ENCODE measurements around the gene SERPINB10. TPM values are rescaled to one million over a fixed set of nuclear protein-coding genes. Genes with fewer than 3 reads are reported as not detected.

SERPINB10 gene
- not detected for polyA plus RNA-seq

- no peaks in the 10 kb centered on the region for H3K4me1 Mint-ChIP-seq
- H3K27me3 Mint-ChIP-seq (ENCODE audit: low read depth in 3 of 3), result peaks cover 0 to 4% (median 0%) of the 10 kb centered on the region in 3 donors
- H3K36me3 Mint-ChIP-seq, result no peaks in the 10 kb centered on the region
- no peak within 1 kb of the TSS for H3K27ac Mint-ChIP-seq
- no peak within 1 kb of the TSS for H3K4me3 Mint-ChIP-seq
- no peak for DNase-seq
- peaks cover 0 to 8% (median 0%) of the 10 kb centered on the region in 6 donors for H3K9me3 Mint-ChIP-seq
These were observed at the start of gene SERPINB10 for GRCh38 chr18:63907664-63908063. SERPINB10 (plus strand) TSS chr18:63907958; CDS start chr18:63915511, 7,553 bp downstream.

DNA sequence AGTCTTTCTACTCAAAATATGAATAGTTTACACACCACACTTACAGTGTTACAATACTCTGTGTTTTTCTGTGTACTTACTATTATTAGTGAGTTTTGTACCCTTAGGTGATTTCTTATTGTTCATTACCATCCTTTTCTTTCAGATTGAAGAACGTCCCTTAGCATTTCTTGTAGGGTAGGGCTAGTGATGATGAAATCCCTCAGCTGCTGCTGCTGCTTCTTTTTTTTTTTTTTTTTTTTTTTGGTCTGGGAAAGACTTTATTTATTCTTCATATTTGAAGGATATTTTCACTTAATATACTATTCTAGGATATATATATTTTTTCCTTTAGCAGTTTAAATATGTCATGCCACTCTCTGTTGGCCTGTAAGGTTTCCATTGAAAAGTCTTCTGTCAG lies 49.3 kb upstream of the SERPINB10 start:
- Mint-ChIP-seq H3K27me3 (ENCODE audit: low read depth in 3 of 3) (peaks cover 3 to 6% (median 4%) of the 10 kb centered on the region in 3 donors), H3K9me3 (peaks cover 0 to 2% (median 0%) of the 10 kb centered on the region in 6 donors), H3K36me3 (no peaks in the 10 kb centered on the region), H3K4me3 (no peak overlapping the region), H3K4me1 (no peaks in the 10 kb centered on the region), H3K27ac (no peak overlapping the region)
- DNase-seq, result no peak

- Mint-ChIP-seq H3K36me3 (no peaks in the 10 kb centered on the region), H3K4me1 (no peaks in the 10 kb centered on the region), H3K27ac (no peak overlapping the region), H3K9me3 (peaks cover 0 to 2% (median 0%) of the 10 kb centered on the region in 6 donors), H3K27me3 (ENCODE audit: low read depth in 3 of 3) (peaks cover 3 to 6% (median 4%) of the 10 kb centered on the region in 3 donors), H3K4me3 (no peak overlapping the region)
- no peak for DNase-seq
These were observed 47.8 kb upstream of the SERPINB10 start for GRCh38 chr18:63859781-63860475.

DNA sequence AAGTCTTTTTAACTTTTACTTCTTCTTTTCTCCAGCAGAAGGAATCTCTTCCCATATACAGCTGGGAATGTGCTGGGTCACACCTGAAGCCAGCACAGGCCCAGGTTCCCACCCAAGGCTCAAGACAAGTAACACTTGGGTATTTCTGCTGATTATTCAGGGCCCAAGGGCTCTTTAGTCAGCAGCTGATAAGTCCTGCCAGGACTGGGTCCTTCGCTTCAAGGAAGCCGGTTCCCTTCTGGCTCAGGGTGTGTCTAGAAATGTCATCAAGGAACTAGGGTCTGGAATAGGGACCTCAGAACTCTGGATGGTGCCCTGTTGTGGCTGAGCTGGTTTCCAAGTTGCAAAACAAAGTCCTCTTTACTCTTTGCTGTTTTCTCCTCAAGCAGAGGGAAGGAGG lies 47.2 kb upstream of the SERPINB10 start:
- no peaks in the 10 kb centered on the region for H3K4me1 Mint-ChIP-seq
- H3K9me3 Mint-ChIP-seq, result peaks cover 0 to 2% (median 0%) of the 10 kb centered on the region in 6 donors
- peaks cover 3 to 6% (median 4%) of the 10 kb centered on the region in 3 donors for H3K27me3 Mint-ChIP-seq (ENCODE audit: low read depth in 3 of 3)
- no peaks in the 10 kb centered on the region for H3K36me3 Mint-ChIP-seq
- H3K27ac Mint-ChIP-seq, result no peak overlapping the region
- no peak for DNase-seq
- H3K4me3 Mint-ChIP-seq, result no peak overlapping the region

GRCh38 chr18:63867368-63868125 lies 40.2 kb upstream of the SERPINB10 start:
- H3K27me3 Mint-ChIP-seq (ENCODE audit: low read depth in 3 of 3), result peaks cover 0 to 10% (median 3%) of the 10 kb centered on the region in 3 donors
- no peaks in the 10 kb centered on the region for H3K9me3 Mint-ChIP-seq
- no peaks in the 10 kb centered on the region for H3K36me3 Mint-ChIP-seq
- H3K4me3 Mint-ChIP-seq, result no peak overlapping the region
- no peak overlapping the region for H3K27ac Mint-ChIP-seq
- no peaks in the 10 kb centered on the region for H3K4me1 Mint-ChIP-seq
- DNase-seq, result no peak

GRCh38 chr18:63868546-63868945 lies 39.2 kb upstream of the SERPINB10 start:
- Mint-ChIP-seq H3K27ac (no peak overlapping the region), H3K4me1 (no peaks in the 10 kb centered on the region), H3K27me3 (ENCODE audit: low read depth in 3 of 3) (peaks cover 0 to 10% (median 3%) of the 10 kb centered on the region in 3 donors), H3K36me3 (no peaks in the 10 kb centered on the region), H3K4me3 (no peak overlapping the region), H3K9me3 (no peaks in the 10 kb centered on the region)
- DNase-seq, result no peak

DNA sequence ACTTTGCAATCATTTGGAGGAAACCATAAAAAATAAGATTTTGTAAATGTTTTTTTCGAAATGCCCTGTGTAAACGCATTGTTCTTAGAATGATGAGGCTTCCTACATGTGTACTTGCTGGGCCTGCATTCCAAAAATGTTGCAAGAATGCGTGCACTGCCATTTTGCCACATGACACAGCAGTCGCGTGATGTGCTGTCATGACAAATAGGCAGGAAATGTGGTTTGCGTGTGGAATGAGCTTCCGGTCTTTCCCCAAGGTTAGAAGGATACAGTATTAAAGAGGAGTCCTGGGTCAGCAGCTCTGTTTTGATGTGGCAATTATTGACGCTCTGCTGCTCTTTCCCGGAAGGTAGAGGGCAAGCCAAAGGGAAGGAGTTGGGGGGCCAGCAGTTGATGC lies 38.4 kb upstream of the SERPINB10 start:
- Mint-ChIP-seq H3K4me3 (no peak overlapping the region), H3K4me1 (no peaks in the 10 kb centered on the region), H3K27ac (no peak overlapping the region), H3K36me3 (no peaks in the 10 kb centered on the region), H3K27me3 (ENCODE audit: low read depth in 3 of 3) (peaks cover 0 to 10% (median 3%) of the 10 kb centered on the region in 3 donors), H3K9me3 (no peaks in the 10 kb centered on the region)
- no peak for DNase-seq

- Mint-ChIP-seq H3K9me3 (no peaks in the 10 kb centered on the region), H3K27ac (no peak overlapping the region), H3K27me3 (ENCODE audit: low read depth in 3 of 3) (peaks cover 0 to 10% (median 3%) of the 10 kb centered on the region in 3 donors), H3K36me3 (no peaks in the 10 kb centered on the region), H3K4me1 (no peaks in the 10 kb centered on the region), H3K4me3 (no peak overlapping the region)
- no peak for DNase-seq
These were observed 37.9 kb upstream of the SERPINB10 start for GRCh38 chr18:63869851-63870250.

GRCh38 chr18:63871836-63872235 lies 35.9 kb upstream of the SERPINB10 start:
- H3K4me3 Mint-ChIP-seq, result no peak overlapping the region
- no peaks in the 10 kb centered on the region for H3K36me3 Mint-ChIP-seq
- H3K4me1 Mint-ChIP-seq, result no peaks in the 10 kb centered on the region
- peaks cover 0 to 2% (median 0%) of the 10 kb centered on the region in 6 donors for H3K9me3 Mint-ChIP-seq
- peaks cover 0 to 10% (median 3%) of the 10 kb centered on the region in 3 donors for H3K27me3 Mint-ChIP-seq (ENCODE audit: low read depth in 3 of 3)
- DNase-seq, result no peak
- H3K27ac Mint-ChIP-seq, result no peak overlapping the region

GRCh38 chr18:63872586-63872985 lies 35.2 kb upstream of the SERPINB10 start:
- no peaks in the 10 kb centered on the region for H3K36me3 Mint-ChIP-seq
- H3K4me1 Mint-ChIP-seq, result no peaks in the 10 kb centered on the region
- DNase-seq, result no peak
- peaks cover 0 to 10% (median 5%) of the 10 kb centered on the region in 3 donors for H3K27me3 Mint-ChIP-seq (ENCODE audit: low read depth in 3 of 3)
- H3K9me3 Mint-ChIP-seq, result peaks cover 0 to 2% (median 0%) of the 10 kb centered on the region in 6 donors
- no peak overlapping the region for H3K27ac Mint-ChIP-seq
- no peak overlapping the region for H3K4me3 Mint-ChIP-seq

- peaks cover 0 to 3% of the 10 kb centered on the region in 2 donors for H3K4me1 Mint-ChIP-seq
- no peak for DNase-seq
These were observed 29.4 kb upstream of the SERPINB10 start for GRCh38 chr18:63878343-63878742.

DNA sequence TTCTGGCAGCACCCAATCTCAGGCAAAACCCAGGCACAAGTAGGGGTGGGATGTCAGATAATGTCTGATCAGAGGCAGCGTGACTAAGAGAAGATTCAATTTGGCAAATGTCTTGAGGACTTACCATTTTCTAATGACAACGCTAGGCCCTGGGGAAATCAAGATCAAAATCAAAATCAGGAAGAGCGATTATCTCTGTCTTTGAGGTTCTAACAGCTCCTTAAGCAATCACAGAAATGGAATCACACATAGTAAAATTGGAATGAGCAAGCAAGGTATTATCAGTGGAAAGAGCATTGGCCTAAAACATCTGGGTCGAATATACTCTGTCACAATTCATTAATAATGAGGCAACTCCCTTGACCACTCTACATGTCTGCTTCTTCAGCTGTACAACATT lies 28.8 kb upstream of the SERPINB10 start:
- Mint-ChIP-seq H3K27ac (no peak overlapping the region), H3K4me3 (no peak overlapping the region), H3K9me3 (peaks cover 0 to 2% (median 0%) of the 10 kb centered on the region in 6 donors), H3K27me3 (ENCODE audit: low read depth in 3 of 3) (peaks cover 2 to 8% (median 3%) of the 10 kb centered on the region in 3 donors), H3K36me3 (no peaks in the 10 kb centered on the region), H3K4me1 (peaks cover 0 to 3% of the 10 kb centered on the region in 2 donors)
- DNase-seq, result no peak

More at GRCh38 chr18:63878343-63878742, 29.4 kb upstream of the SERPINB10 start:
- Mint-ChIP-seq H3K9me3 (peaks cover 0 to 2% (median 0%) of the 10 kb centered on the region in 6 donors), H3K27me3 (ENCODE audit: low read depth in 3 of 3) (peaks cover 2 to 8% (median 3%) of the 10 kb centered on the region in 3 donors), H3K4me3 (no peak overlapping the region), H3K36me3 (no peaks in the 10 kb centered on the region), H3K27ac (no peak overlapping the region)

DNA sequence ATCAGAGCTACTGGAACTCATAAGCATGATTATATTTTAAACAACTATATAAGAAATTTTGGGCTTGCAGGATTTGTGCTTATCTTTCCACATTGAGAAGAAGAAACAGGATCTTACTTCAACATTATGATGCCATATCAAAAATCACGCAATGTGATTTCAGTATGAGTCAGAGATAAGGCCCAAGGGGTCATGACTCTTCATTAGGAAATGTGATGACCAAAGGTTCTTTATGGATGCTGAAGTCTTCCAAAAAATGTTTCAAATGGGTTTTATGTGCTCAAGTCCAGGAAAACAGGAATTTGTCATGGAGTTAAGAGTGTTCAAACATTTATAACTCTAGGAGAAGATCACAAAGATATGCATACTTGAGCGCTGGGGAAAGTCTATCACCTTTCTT lies 28.0 kb upstream of the SERPINB10 start:
- Mint-ChIP-seq H3K4me1 (peaks cover 0 to 3% of the 10 kb centered on the region in 2 donors), H3K4me3 (no peak overlapping the region), H3K27ac (no peak overlapping the region), H3K9me3 (peaks cover 0 to 4% (median 0%) of the 10 kb centered on the region in 6 donors), H3K36me3 (no peaks in the 10 kb centered on the region), H3K27me3 (ENCODE audit: low read depth in 3 of 3) (peaks cover 3 to 8% (median 4%) of the 10 kb centered on the region in 3 donors)
- DNase-seq, result no peak

DNA sequence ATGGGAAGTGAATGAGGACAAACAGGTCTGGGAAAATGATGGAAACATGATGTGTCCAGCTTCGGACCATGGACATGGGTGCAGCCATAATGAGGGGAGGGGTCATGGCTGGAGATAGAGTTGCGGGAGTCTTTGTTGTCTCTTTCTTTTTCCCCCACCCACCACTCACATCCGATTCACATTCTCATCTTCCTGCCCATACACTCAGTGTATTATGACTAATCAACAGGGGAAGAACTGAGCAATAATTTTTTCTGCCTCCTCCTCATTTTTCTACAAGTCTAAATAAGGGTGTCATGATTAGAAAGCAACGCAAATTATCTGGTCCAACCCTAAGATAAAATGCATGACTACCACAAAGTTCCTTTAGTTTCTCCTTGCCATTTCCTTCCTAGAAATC lies 25.9 kb upstream of the SERPINB10 start:
- H3K27ac Mint-ChIP-seq, result no peak overlapping the region
- no peaks in the 10 kb centered on the region for H3K36me3 Mint-ChIP-seq
- peaks cover 0 to 3% of the 10 kb centered on the region in 2 donors for H3K4me1 Mint-ChIP-seq
- H3K27me3 Mint-ChIP-seq (ENCODE audit: low read depth in 3 of 3), result peaks cover 3 to 8% (median 6%) of the 10 kb centered on the region in 3 donors
- no peak for DNase-seq
- no peak overlapping the region for H3K4me3 Mint-ChIP-seq
- H3K9me3 Mint-ChIP-seq, result peaks cover 0 to 4% (median 0%) of the 10 kb centered on the region in 6 donors
